HG02623 (cell line): ENCODE measurements around the gene IL6ST.
"Not testable (repeated sequence)": the region's sequence is repeated elsewhere in the genome, so short reads cannot be mapped to it uniquely, and the experiment has no call there.

Source experiments
- ATAC-seq: cut with Tn5 transposase; IDR thresholded peaks from one replicate; pipeline ENCODE4 v1.9.1; 2021; ENCODE audit warnings: moderate library complexity; ENCODE audit not compliant: unreplicated experiment

IL6ST gene

DNA sequence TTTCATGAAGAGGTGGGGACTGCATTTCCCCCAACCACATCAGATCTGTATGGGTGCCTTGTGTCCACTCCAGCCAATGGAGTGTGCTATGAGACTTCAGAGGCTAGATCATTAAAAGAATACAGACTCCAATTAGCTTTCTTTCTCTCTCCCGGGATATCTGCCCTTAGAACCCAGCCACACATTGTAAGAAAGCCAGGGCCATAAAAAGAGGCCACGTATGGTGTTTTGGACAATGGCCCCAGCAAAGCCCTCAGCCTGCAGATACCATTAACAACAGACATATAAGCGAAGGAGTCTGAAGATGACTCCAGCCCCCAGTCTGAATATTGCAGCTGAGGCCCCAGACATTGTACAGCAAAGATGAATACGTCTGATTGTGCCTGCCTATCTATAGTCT is 21.5 kb downstream of the IL6ST start:
- no peak for ATAC-seq

DNA sequence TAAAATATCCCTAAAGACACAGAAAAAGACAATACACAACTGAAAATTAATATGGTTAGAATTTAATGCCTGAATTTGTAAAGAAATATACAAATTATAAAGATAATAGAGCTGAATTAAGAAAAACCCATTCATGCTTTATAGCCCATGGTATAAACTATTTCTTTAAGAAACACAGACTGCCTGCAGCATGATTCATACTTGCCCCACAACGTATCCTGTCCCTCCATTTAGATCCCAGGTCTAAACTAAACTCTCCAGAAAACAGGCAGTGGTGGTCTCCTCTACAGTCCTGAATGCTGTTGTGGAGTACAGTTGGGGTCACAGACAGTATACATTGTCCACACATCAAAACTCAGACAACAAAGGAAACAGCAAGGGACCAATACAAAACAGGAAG is 24.8 kb downstream of the IL6ST start:
- no peak for ATAC-seq

DNA sequence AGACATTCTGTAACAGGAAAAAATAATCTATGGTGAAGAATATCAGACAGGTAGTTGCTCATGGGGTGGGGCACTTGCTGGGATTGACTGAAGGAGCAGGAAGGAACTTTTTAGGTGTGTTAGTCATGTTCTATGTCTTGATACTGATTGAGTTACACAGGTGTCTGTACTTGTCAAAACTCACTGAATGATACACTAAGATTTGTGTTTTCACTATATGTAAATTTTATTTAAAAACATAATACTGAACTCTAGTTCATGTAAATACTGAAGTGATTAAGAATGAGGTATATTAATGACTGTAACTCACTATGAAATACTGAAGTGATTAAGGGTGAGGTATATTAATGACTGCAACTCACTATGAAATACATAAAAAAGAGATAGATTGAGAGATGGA is 28.5 kb downstream of the IL6ST start:
- ATAC-seq: no peak

DNA sequence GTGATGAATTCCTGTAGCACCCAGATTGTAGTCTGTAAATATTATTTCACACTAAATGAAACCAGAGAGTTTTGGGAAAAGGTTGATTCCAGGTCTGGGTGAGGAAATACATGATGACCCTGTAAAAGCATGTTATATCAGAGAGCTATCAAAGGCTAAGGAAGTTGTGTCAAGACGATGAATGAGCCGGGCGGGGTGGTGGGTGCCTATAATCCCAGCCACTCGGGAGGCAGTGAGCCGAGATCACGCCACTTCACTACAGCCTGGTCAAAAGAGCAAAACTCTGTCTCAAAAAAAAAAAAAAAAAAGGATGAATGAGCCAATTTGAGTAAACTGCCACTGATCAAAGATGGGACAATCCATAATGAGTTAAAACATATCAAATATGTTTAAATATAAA is 29.2 kb downstream of the IL6ST start:
- ATAC-seq: no peak

DNA sequence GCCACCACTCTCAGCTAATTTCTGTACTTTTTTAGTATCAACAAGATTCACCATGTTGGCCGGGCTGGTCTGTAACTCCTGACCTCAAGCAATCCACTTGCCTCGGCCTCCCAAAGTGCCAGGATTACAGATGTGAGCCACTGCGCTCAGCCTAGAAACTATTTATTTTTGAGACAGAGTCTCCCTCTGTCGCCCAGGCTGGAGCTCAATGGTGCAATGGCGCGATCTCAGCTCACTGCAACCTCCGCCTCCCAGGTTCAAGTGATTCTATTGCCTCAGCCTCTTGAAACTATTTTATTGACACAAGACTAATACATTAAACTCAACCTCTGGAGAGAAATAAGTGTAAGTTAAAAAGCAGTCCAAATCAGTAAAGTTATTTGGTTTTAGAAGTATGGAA is 34.0 kb downstream of the IL6ST start:
- ATAC-seq: no peak

DNA sequence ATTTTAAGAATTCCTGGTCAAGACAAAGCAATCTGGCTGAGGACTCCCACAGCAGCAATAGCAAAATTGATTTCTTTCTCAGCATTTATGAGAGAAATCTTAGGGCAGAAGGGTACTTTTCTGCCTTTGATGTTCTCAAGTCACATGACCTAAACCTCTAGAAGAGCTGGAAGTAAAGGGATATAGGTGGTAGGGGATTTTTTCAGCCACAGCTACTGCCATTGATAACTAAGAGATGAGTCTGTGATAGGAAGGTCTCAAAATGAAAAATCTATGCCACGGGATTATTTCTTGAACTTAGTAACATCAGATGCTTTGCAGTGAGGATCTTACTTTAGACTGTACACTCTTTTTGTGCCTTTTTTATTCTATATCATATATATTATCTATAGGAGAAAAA is 35.6 kb downstream of the IL6ST start:
- no peak for ATAC-seq

DNA sequence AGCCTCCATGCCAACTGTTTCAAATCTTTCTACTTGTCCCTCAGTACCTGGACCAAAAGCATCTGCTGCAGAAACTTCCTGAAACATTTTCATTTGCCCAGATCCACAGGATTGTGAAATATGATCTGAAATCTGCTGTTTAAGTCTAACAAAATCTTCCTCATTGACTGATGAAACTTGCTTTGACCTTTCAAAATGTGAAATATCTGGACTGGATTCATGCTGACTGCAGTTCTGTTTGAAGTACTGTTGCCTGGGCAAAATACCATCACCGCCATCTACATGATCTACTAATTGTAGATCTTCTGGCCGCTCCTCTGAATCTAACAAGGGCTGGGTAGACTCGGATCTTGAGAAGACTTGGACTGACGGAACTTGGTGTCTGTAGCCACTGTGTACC is 53.6 kb downstream of the IL6ST start:
- ATAC-seq: not testable (repeated sequence)

DNA sequence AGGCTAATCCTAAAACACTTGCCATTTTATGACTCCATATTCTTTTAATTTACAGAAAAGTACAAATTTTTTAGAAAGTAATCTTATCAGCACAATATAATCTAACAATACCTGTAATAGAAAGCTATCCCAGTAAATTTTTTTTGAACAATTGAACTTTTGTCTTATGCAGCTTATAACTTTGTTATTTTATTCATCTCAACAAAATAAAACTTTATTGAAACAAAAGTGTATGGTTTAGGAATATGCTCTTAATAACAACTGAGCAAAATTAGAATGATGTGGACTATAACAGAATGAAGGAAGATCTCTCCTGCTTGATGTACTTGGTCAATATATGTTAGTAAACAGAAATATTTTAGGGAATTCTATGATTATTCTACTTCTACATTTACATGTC is 57.2 kb downstream of the IL6ST start:
- ATAC-seq: not testable (repeated sequence)

DNA sequence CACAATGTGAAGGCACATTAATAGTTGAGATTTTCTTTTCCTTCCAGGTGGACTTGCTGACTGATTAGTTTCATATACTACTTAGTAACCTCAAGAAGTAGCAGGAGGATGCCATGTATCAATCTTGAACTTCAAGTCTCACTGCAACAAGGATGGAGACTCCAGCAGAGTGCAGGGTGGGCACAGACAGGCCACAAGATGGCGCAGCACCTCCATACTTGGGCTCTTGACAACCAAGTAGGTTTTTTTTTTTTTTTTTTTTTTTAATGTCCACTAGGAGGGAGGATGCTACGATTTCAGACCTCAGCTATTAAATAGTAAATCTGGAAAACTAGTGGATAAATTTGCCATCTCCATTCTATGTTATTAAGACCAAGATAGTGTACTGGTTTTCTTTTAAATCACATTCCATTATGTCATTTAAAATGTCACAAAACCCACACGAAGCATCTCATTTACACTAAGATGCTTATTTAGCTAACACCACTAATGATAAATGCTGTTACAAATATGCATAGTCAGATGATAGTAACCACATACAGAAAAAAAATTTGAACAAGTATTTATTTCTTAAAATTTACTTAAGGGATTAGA is 58.6 kb downstream of the IL6ST start:
- ATAC-seq: no peak

DNA sequence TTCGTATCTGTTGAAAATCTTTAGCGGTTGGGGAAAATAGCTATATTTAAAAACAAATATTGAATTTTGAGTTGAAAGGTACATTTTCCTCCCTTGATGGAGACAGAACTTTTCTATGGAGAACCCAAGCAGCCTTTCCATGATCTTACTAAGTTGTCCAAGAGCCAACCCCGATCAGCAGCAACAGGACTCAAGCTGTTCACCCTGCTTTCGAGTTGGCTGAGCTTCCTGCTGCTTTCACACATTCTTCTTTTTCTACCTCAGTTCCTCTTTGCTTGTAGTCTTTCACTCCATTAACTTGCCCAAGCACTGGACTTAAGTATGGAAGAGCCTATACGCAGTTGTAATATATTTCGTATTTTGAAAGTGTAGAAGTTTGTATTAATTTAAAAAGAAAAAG is 59.4 kb downstream of the IL6ST start:
- ATAC-seq: no peak

DNA sequence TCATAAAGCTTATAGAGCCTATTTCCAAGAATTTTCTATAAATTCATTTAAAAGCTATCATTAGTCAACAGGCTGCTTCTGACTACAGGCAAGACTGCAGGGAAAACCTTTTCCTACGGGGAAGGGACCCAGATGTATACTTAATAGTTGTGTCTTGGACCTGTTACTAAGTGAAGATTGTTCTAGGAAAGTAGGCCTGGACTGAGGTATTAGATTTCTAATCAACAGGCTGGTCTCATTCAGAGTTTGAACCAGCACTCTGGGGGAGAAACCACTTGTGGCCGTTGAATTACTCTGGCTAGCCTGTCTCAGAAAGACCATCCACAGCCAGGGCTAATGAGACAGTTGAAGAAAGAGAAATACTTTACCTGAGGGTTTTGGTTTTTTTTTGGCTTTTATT is 60.0 kb downstream of the IL6ST start:
- no peak for ATAC-seq

DNA sequence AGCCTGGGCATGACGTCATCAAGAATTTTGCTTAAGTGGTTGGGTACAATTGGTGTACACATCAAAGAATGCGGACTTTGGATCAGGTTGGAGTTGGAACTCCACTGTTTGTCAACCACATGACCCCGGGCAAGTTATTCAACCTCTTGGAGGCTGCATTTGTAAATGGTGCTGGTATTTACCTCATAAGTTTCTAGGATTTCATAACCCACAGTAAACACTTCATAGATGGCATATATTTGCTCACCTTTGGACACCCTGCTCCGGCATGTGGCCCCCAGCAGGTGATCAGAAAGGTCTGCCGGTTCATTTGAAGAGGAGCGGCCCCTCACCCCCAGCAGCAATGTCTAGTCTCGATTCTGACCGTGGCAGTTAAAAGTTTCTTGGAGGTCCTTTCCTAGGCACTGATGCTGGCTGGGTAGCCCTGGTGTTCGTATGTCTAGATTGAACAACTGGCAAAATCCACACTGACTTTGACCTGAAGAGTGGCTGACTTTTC is 60.6 kb downstream of the IL6ST start:
- ATAC-seq: no peak

DNA sequence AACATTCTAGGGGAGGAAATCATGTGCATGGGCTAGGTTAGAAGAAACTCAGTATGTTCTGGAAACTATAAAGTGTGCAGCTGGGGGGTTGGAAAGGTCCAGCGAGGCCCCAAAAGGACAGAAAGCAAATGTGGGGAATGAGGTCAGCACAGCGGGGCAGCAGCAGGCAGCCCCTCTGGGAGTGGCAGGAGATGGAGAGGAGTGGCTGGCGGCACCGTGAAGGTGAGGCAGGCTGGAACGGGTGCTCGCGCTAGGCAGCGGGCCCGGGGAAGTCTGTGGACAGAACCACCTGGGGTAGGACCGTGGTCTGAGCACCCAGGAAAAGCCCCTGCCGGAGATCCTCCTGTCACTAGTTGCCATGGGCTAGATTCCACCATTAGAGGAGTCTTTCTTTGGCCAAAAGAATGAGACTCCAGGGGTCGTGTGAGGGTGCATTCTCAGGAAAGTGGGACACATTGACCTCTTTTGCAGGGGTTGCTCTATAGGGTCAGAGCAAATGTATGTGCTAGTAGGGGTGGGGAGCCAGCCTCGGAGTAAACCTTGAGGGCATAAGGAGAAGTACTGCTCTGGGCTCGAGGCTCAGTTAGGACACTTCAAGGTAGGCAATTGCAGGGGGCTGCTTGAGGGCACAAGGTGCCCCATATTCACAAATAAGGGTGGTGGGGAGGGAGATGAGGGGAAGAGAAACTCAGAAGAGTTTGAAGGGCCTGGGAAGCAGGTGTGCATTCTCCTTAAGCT is 61.2 kb downstream of the IL6ST start:
- no peak for ATAC-seq

DNA sequence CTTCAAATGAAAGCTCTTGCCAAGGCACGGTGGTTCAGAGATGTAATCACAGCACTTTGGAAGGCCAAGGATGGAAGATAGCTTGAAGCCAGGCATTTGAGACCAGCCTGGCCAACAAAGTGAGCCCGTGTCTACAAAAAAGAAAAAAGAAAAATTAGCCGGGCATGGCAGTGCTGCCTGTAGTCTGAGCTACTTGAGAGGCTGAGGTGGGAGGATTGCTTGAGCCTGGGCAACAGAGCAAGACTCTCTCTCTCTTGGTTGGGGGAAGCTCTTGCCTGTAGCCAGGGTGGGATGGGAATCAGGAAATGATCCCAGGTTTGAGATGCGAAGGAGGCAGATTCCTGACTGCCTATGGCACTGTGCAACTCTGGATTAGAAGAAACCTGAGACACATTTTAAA is 62.1 kb downstream of the IL6ST start:
- no peak for ATAC-seq

DNA sequence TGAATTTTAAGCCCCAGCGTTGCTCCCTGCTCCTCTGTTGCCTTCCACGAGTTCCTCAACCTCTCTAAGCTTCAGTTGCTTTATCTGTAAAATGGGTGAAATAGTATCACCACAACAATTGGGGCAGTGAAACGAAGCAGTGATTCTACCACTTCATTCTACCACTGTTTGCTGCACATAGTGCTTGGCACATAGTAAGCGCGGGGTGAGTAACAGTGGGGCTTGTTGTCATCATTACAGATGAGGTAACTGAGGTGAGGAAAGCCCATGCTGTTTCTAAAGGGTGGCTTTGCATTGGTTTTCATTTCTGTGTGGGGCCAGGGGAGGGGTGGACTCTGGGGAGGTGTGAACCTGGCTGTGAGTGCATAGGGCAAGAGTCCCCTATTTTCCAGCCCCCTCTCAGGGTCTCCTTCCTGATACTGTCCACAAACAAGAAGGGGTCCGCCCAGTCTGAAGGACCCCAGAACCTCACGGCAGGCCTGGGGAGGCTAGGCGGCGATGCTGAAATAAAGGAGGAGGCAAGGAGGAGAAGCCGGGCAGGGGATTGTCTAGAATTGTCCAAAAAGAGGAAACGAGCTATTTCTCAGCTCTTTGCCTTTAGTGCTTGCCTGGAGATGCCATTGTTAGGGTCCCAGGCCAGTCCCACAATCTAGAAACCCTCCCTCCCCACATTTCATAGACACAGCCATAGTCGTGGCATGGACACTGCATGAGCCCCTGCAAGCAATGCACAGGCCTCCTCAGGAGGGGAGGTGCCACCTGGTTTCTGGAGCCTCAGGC is 65.6 kb downstream of the IL6ST start:
- no peak for ATAC-seq

DNA sequence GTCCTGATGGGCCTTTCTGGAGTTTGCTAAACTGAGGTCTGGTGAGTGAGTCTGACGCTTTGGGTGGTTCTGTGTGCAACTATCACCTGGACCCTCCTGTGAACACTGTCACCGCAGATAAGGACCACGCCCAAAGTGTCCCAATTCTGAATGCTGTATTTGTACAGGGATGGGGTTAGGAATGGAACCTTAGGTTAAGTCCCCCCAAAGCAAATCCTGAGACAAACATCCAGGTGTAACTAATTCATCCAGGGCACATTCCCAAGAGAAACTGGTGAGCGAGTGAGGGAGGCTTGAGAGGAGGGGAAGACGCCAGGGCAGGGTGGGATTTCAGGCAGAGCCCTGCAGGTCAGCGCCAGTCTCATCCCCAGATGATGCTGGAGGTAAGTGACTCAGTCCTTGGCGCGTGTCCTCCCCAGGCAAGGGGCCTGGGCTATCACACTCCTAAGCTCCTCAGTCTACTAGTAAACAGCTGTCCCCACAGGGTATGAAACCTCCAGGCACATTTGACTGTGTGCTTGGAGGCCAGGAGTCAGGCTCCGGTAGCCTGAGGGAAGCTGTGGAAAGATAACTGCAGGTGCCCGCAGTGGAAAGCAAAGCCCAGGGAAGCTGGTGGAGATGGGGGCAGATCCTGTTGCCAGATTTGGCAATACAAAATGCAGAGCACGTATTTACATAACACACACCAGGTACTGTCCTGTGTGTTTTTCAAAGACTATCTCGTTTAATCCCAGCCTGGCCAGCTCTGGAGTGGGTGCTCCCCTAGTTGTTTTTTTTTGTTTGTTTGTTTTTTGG is 66.7 kb downstream of the IL6ST start:
- no peak for ATAC-seq

DNA sequence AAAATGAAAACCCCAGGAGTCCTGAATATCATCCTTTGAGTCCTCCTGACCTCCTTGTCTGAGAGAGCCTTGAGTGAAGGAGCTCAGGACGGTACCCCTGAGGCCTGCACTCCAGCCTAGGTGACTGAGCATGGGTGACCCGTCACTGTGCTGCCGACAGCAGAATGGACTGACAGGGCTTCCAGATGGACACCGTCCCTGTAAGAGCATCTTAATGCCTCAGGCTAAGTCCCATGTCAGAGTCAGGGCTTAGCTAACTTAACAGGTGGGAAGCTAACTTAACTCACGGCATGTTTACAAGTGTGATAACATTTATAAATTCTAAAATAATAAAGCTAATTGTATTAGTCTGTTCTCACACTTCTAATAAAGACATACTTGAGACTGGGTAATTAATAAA is 68.3 kb downstream of the IL6ST start:
- ATAC-seq: no peak

DNA sequence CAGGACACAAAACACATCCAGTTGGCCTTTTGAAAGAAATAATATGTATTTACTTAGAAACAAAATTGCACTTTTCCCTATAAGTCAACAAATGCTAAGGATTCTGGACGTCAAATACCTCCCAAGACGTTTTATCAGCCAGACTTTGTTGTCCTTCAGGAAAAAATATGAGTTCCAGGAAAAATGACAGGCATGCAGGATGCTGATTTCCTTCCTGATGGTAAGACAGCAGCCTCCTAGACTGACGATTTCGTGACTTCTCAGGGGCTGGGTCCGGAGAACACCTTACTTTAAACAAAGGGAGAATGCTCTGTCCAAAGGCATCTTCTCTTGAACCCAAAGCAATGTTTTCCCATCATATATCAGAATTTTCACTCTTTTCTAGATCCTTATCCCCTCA is 69.1 kb downstream of the IL6ST start:
- ATAC-seq: no peak

DNA sequence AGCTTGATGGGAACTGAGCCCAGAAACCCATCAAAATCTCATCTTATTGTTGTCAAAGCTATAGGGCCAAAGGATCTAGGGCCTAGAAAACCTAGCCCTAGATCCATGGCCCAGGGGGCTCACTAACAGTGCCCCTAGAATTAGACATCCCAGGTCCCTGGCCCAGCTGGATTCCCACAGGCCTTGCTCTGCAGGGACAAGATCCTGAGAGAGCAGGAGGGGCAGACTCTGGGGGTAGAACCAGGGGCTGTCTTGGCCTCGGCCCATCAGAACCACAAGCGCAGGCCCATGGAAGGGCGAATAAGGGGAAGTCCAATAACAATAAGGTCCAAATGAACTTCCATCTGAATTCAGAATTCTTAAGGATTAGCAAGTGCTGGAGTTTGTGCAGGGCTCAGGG is 69.6 kb downstream of the IL6ST start:
- ATAC-seq: no peak

DNA sequence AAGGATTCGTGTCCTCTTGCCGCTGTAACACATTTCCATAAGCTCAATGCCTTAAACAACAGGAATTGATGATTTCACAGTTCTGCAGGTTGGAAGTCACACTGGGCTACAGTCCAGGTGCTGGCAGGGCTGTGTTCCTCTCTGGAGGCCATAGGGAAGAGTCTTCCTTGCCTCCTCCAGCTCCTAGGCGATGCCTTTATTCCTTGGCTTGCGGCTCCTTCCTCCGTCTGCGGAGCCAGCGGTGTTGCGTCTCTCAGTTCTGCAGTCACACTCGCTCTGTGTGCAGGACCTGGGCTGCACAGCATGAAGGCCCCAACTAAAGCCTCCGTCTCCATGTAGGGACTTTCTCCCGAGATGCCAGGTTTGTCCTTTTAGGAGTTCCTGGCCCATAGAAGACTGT is 70.0 kb downstream of the IL6ST start:
- ATAC-seq: no peak

DNA sequence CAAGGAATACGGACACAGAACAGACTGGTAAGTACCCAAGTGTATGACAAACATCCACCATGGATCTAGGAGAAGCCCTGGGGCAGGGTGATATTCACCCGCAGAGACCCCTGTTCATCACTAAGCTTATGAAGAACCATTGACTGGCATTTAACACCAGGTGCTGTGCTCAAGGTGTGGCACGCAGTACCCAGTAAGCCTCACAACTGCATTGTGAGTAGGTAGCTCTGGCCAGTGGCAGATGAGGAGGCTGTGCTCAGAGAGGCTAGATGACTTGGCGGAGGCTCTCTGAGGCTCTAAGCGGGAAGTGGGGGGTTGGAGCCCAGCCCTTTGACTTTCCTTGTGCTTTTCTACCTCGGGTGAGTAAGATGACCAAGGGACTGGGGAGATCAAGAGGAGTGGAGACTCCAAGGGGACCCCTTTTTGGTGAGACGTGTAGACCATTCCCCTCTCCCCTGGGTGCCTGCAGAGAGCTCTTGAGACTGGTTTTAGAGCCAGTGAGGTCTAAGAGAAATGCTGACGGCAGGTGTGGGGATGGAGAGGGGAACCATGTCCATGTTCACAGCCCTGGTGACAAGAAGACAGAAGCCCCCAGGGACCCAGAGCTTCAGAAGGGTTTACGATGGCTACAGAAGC is 70.8 kb downstream of the IL6ST start:
- no peak for ATAC-seq
